ENCODE results near the gene EPHA5.

- no peak for TF ChIP-seq PRPF4 (IDR thresholded peaks at IDR 0.05; ENCODE audit: insufficient read depth, low read depth, low read length, poor library complexity, severe bottlenecking)
- no peak for TF ChIP-seq CEBPB (tag; IDR thresholded peaks at IDR 0.05)
- TF ChIP-seq NKRF (IDR thresholded peaks at IDR 0.05; ENCODE audit: borderline replicate concordance), result no peak
- TF ChIP-seq RBM25 (IDR thresholded peaks at IDR 0.05; ENCODE audit: low read depth, low read length, severe bottlenecking), result no peak
- TF ChIP-seq ZNF780A (CRISPR knock-in tag; IDR thresholded peaks at IDR 0.05), result no peak
- TF ChIP-seq MAFK (IDR thresholded peaks at IDR 0.05; ENCODE audit: low read length), result no peak
- no peak for TF ChIP-seq POLR2AphosphoS5 (IDR thresholded peaks at IDR 0.05; ENCODE audit: control insufficient read depth, insufficient read depth, low read depth, low read length)
- no peak for TF ChIP-seq HNRNPH1 (optimal IDR thresholded peaks at IDR 0.05; ENCODE audit: low read depth, low read length)
- no peak for TF ChIP-seq GATAD2B (IDR thresholded peaks at IDR 0.05; ENCODE audit: borderline replicate concordance)
- TF ChIP-seq, protein P1, sequence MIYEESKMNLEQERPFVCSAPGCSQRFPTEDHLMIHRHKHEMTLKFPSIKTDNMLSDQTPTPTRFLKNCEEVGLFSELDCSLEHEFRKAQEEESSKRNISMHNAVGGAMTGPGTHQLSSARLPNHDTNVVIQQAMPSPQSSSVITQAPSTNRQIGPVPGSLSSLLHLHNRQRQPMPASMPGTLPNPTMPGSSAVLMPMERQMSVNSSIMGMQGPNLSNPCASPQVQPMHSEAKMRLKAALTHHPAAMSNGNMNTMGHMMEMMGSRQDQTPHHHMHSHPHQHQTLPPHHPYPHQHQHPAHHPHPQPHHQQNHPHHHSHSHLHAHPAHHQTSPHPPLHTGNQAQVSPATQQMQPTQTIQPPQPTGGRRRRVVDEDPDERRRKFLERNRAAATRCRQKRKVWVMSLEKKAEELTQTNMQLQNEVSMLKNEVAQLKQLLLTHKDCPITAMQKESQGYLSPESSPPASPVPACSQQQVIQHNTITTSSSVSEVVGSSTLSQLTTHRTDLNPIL (CRISPR knock-in tag; IDR thresholded peaks at IDR 0.05), result no peak
- TF ChIP-seq CTCF (IDR thresholded peaks at IDR 0.05 in 2 of 3, conservative IDR thresholded peaks at IDR 0.05 in 1 of 3; ENCODE audit: insufficient read depth in 2 of 3, low read depth in 1 of 3, low read length in 3 of 3), result no peak
Observed at GRCh38 chr4:65316534-65316933, 353.8 kb downstream of the EPHA5 start.

Measured in K562 (cell line).